PFSK-1 (cell line): ENCODE measurements around the gene CTDNEP1.

ENCODE experiments used
- FOXP2 ChIP-seq: optimal IDR thresholded peaks from 2 replicates; pipeline ENCODE3; 2011; ENCODE audit warnings: borderline replicate concordance, control low read depth, inconsistent platforms; ENCODE audit not compliant: insufficient read depth; ENCODE audit errors: extremely low read length, extremely low read depth
- POLR2AphosphoS5 ChIP-seq: IDR thresholded peaks from 2 replicates; pipeline ENCODE4 v1.6.1; 2012; ENCODE audit warnings: low read depth, mild to moderate bottlenecking, control low read depth, low read length, moderate library complexity
- REST ChIP-seq, 2 experiments: IDR thresholded peaks; 2 replicates each; pipeline versions ENCODE4 v1.6.1 to v1.8.0; 2011 to 2012; ENCODE audit warnings: low read depth in 2 of 2, low read length in 2 of 2, control low read depth in 1 of 2, inconsistent platforms in 1 of 2, mild to moderate bottlenecking in 1 of 2, moderate library complexity in 1 of 2; ENCODE audit not compliant: insufficient read depth in 1 of 2
- SIN3A ChIP-seq: IDR thresholded peaks from 2 replicates; pipeline ENCODE4 v1.6.1; 2012; ENCODE audit warnings: mild to moderate bottlenecking, low read length, moderate library complexity, borderline replicate concordance; ENCODE audit not compliant: insufficient read depth
- TAF1 ChIP-seq: IDR thresholded peaks from 2 replicates; pipeline ENCODE4 v1.6.1; 2012; ENCODE audit warnings: low read length, control low read depth, borderline replicate concordance; ENCODE audit not compliant: insufficient read depth

Gene CTDNEP1

GRCh38 chr17:7283471-7284216 is 32.1 kb upstream of the CTDNEP1 start:
- TF ChIP-seq FOXP2 (no peak), SIN3A (no peak), POLR2AphosphoS5 (no peak), TAF1 (no peak), REST (IDR thresholded peaks at IDR 0.05; ENCODE audit: insufficient read depth in 1 of 2, low read depth in 2 of 2, low read length in 2 of 2) (no peak)

- TF ChIP-seq SIN3A (no peak), FOXP2 (no peak), POLR2AphosphoS5 (no peak), REST (IDR thresholded peaks at IDR 0.05; ENCODE audit: insufficient read depth in 1 of 2, low read depth in 2 of 2, low read length in 2 of 2) (no peak), TAF1 (no peak)
Observed at GRCh38 chr17:7282752-7283321, 31.3 kb upstream of the CTDNEP1 start.

GRCh38 chr17:7281953-7282751 is 30.6 kb upstream of the CTDNEP1 start:
- TF ChIP-seq SIN3A: no peak

GRCh38 chr17:7281074-7281952 is 29.8 kb upstream of the CTDNEP1 start, which contains the start of gene SLC2A4:
Gene SLC2A4 (plus strand): TSS chr17:7281718. CDS start chr17:7281935, 217 bp downstream.
- TF ChIP-seq SIN3A: peak; percentile 96; the same call in 1 of the 2 replicates
- no peak for TF ChIP-seq POLR2AphosphoS5

- TF ChIP-seq SIN3A: 0 out of 2 replicates have a peak, but pooled peaks have one; percentile 7
- TF ChIP-seq TAF1: no peak
- no peak for TF ChIP-seq REST (IDR thresholded peaks at IDR 0.05; ENCODE audit: insufficient read depth in 1 of 2, low read depth in 2 of 2, low read length in 2 of 2)
- TF ChIP-seq FOXP2: peak; percentile 63
- no peak for TF ChIP-seq POLR2AphosphoS5
Observed at GRCh38 chr17:7280519-7281073, 29.1 kb upstream of the CTDNEP1 start.
